GM12873 (cell line): ENCODE results near the gene INAVA.

Experiments used
- CTCF ChIP-seq: IDR thresholded peaks from 2 replicates; pipeline ENCODE4 v1.5.1; 2012; ENCODE audit warnings: low read depth, mild to moderate bottlenecking, moderate library complexity, low read length, control low read depth; ENCODE audit not compliant: insufficient read depth; ENCODE audit errors: missing control alignments

INAVA gene

GRCh38 chr1:200925831-200926230, 31.1 kb downstream of the INAVA start:
- TF ChIP-seq CTCF, result no peak

- TF ChIP-seq CTCF, result no peak
Observed at GRCh38 chr1:200929530-200930278, 35.0 kb downstream of the INAVA start.

- no peak for TF ChIP-seq CTCF
Observed at GRCh38 chr1:200931776-200932175, 37.1 kb downstream of the INAVA start.

- no peak for TF ChIP-seq CTCF
Observed at GRCh38 chr1:200934676-200935245, 40.1 kb downstream of the INAVA start.

- TF ChIP-seq CTCF, result no peak
Observed at GRCh38 chr1:200938955-200939354, 44.3 kb downstream of the INAVA start.

- TF ChIP-seq CTCF, result no peak
Observed at GRCh38 chr1:200945111-200945510, 50.4 kb downstream of the INAVA start.

GRCh38 chr1:200947059-200947566, 52.4 kb downstream of the INAVA start:
- TF ChIP-seq CTCF, result no peak
